SK-N-MC (cell line): ENCODE measurements around the gene BLOC1S2.

ENCODE experiments used
- DNase-seq: peaks from one replicate; pipeline ENCODE4 v3.0.0-alpha.2; 2011; ENCODE audit warnings: low read depth, low spot score
- H3K27ac ChIP-seq: fragments of 200-600 bp; sonication (generic); 2 replicates; pipeline ENCODE4 v1.5.1; 2016; ENCODE audit warnings: mixed run types
- H3K36me3 ChIP-seq: fragments of 200-600 bp; sonication (generic); 2 replicates; pipeline ENCODE4 v1.6.1; 2017; ENCODE audit warnings: antibody characterized with exemption, low read length, mixed read lengths; ENCODE audit not compliant: insufficient read depth
- H3K4me3 ChIP-seq: fragments of 200-600 bp; sonication (generic); 2 replicates; pipeline ENCODE4 v1.5.1; 2016
- H3K9ac ChIP-seq: fragments of 200-600 bp; sonication (generic); 2 replicates; pipeline ENCODE4 v1.8.0; 2017; ENCODE audit warnings: mixed run types, mixed read lengths; ENCODE audit not compliant: insufficient read length
- H3K9me3 ChIP-seq: fragments of 200-600 bp; sonication (generic); 2 replicates; pipeline ENCODE4 v1.6.1; 2017; ENCODE audit warnings: low read depth, mild to moderate bottlenecking, antibody characterized with exemption, low read length, moderate library complexity, mixed read lengths
- EZH2 ChIP-seq: fragments of 200-600 bp; sonication (generic); IDR thresholded peaks from one replicate; pipeline ENCODE4 v1.6.1; 2017; ENCODE audit warnings: antibody characterized with exemption
- FOXP2 ChIP-seq: optimal IDR thresholded peaks from 2 replicates; pipeline ENCODE3; 2011; ENCODE audit warnings: mild to moderate bottlenecking, moderate library complexity; ENCODE audit not compliant: insufficient read depth; ENCODE audit errors: extremely low read length, control extremely low read depth
- POLR2AphosphoS5 ChIP-seq: IDR thresholded peaks from 2 replicates; pipeline ENCODE4 v1.6.1; 2012; ENCODE audit warnings: mild to moderate bottlenecking, low read depth, low read length, borderline replicate concordance

The BLOC1S2 gene

GRCh38 chr10:100267239-100268104 is 19.0 kb downstream of the BLOC1S2 start, which contains the start of gene CWF19L1:
Gene CWF19L1 (minus strand): TSS chr10:100267638. CDS start chr10:100267593, 45 bp downstream.
- H3K9me3 ChIP-seq, result no peaks in the 10 kb centered on the region
- TF ChIP-seq EZH2 (no peak), POLR2AphosphoS5 (peak; percentile 55; the same call in 1 of the 2 replicates), FOXP2 (no peak)
- peak; percentile 24 for DNase-seq
- H3K4me3 ChIP-seq, result peak within 1 kb of the TSS; percentile 84
- peak within 1 kb of the TSS; percentile 80 for H3K9ac ChIP-seq
- H3K36me3 ChIP-seq, result no peaks in the 10 kb centered on the region
- H3K27ac ChIP-seq, result no peak within 1 kb of the TSS

GRCh38 chr10:100265821-100266485 is 20.5 kb downstream of the BLOC1S2 start:
- Histone ChIP-seq H3K9ac (no peak overlapping the region), H3K4me3 (no peak overlapping the region), H3K27ac (no peak overlapping the region), H3K36me3 (no peaks in the 10 kb centered on the region), H3K9me3 (no peaks in the 10 kb centered on the region)
- no peak for DNase-seq
- no peak for TF ChIP-seq POLR2AphosphoS5
- no peak for TF ChIP-seq EZH2
- TF ChIP-seq FOXP2, result no peak

- Histone ChIP-seq H3K36me3 (peaks cover 3% of the 10 kb centered on the region; the same call in 1 of the 2 replicates), H3K4me3 (no peak overlapping the region)
- no peak for DNase-seq
These were observed 32.3 kb downstream of the BLOC1S2 start for GRCh38 chr10:100254191-100254590.

GRCh38 chr10:100253041-100253440 is 33.4 kb downstream of the BLOC1S2 start:
- H3K27ac ChIP-seq, result no peak overlapping the region
- TF ChIP-seq FOXP2 (no peak), POLR2AphosphoS5 (no peak), EZH2 (no peak)
- no peaks in the 10 kb centered on the region for H3K9me3 ChIP-seq
- no peak for DNase-seq
- H3K9ac ChIP-seq, result no peak overlapping the region
- no peak overlapping the region for H3K4me3 ChIP-seq
- peaks cover 6% of the 10 kb centered on the region; the same call in 1 of the 2 replicates for H3K36me3 ChIP-seq

More at GRCh38 chr10:100254191-100254590, 32.3 kb downstream of the BLOC1S2 start:
- no peak for TF ChIP-seq EZH2
- no peak for TF ChIP-seq POLR2AphosphoS5
- Histone ChIP-seq H3K27ac (no peak overlapping the region), H3K9ac (no peak overlapping the region), H3K9me3 (no peaks in the 10 kb centered on the region)

GRCh38 chr10:100248820-100249219 is 37.7 kb downstream of the BLOC1S2 start:
- no peak for DNase-seq
- no peak for TF ChIP-seq EZH2
- TF ChIP-seq POLR2AphosphoS5, result no peak
- TF ChIP-seq FOXP2, result no peak
- H3K9me3 ChIP-seq, result no peaks in the 10 kb centered on the region
- H3K27ac ChIP-seq, result no peak overlapping the region
- peaks cover 10% of the 10 kb centered on the region; the same call in 1 of the 2 replicates for H3K36me3 ChIP-seq
- H3K4me3 ChIP-seq, result no peak overlapping the region
- H3K9ac ChIP-seq, result no peak overlapping the region

GRCh38 chr10:100245484-100246220 is 40.8 kb downstream of the BLOC1S2 start:
- Histone ChIP-seq H3K9me3 (no peaks in the 10 kb centered on the region), H3K27ac (no peak overlapping the region), H3K4me3 (no peak overlapping the region), H3K9ac (no peak overlapping the region), H3K36me3 (peaks cover 20% of the 10 kb centered on the region; the same call in 1 of the 2 replicates)
- TF ChIP-seq EZH2, result no peak
- TF ChIP-seq POLR2AphosphoS5, result no peak
- no peak for TF ChIP-seq FOXP2
- no peak for DNase-seq

DNA sequence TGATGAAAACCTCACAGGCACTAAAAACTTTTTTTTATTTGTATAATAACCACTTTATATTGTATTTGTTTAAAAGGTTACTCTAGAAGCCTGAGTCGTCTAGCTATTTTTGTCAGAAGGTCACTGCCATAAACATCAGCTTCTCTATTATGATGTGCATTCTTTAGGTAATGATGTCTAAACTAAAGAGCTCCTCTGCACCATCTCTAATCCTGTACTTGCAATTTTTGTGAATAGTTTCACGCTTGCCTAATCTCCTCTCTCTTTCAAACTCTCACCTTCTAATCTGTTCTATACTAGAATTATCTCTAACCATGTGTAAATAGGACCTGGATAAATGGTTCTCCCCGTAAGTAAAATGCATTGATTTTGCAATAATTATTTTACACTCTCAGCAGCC is 46.6 kb downstream of the BLOC1S2 start:
- TF ChIP-seq EZH2 (no peak), POLR2AphosphoS5 (no peak), FOXP2 (no peak)
- no peaks in the 10 kb centered on the region for H3K9me3 ChIP-seq
- H3K27ac ChIP-seq, result no peak overlapping the region
- no peak overlapping the region for H3K4me3 ChIP-seq
- H3K36me3 ChIP-seq, result peaks cover 13% of the 10 kb centered on the region; the same call in 1 of the 2 replicates
- no peak overlapping the region for H3K9ac ChIP-seq
- DNase-seq, result no peak

GRCh38 chr10:100238429-100238828 is 48.1 kb downstream of the BLOC1S2 start:
- TF ChIP-seq EZH2, result no peak
- no peak for TF ChIP-seq FOXP2
- no peak for TF ChIP-seq POLR2AphosphoS5
- Histone ChIP-seq H3K36me3 (peaks cover 11% of the 10 kb centered on the region; the same call in 1 of the 2 replicates), H3K9me3 (no peaks in the 10 kb centered on the region), H3K27ac (no peak overlapping the region), H3K4me3 (no peak overlapping the region), H3K9ac (no peak overlapping the region)
- DNase-seq, result no peak
